ENCODE measurements around the gene TBX20.
"Not testable (repeated sequence)": the region's sequence is repeated elsewhere in the genome, so short reads cannot be mapped to it uniquely, and the experiment has no call there.

Gene TBX20

GRCh38 chr7:35255443-35256255 lies 1.7 kb upstream of the TBX20 start:
- no peak for DNase-seq (ENCODE audit: low spot score)

- no peak for DNase-seq (ENCODE audit: low spot score)
Measured at GRCh38 chr7:35254496-35255442, 869 bp upstream of the TBX20 start.

GRCh38 chr7:35253460-35253709 lies 515 bp downstream of the TBX20 start:
- DNase-seq (ENCODE audit: low spot score): no peak

- no peak for DNase-seq (ENCODE audit: low spot score)
Measured at GRCh38 chr7:35252612-35253459, 1.1 kb downstream of the TBX20 start.

- DNase-seq (ENCODE audit: low spot score): no peak
Measured at GRCh38 chr7:35251606-35252310, 2.1 kb downstream of the TBX20 start.

GRCh38 chr7:35250941-35251340 lies 3.0 kb downstream of the TBX20 start:
- DNase-seq (ENCODE audit: low spot score): no peak

GRCh38 chr7:35250452-35250851 lies 3.4 kb downstream of the TBX20 start:
- no peak for DNase-seq (ENCODE audit: low spot score)

- DNase-seq (ENCODE audit: low spot score): no peak
Measured at GRCh38 chr7:35249537-35249907, 4.4 kb downstream of the TBX20 start.

- DNase-seq (ENCODE audit: low spot score): no peak
Measured at GRCh38 chr7:35248576-35249536, 5.0 kb downstream of the TBX20 start.

- DNase-seq (ENCODE audit: low spot score): no peak
Measured at GRCh38 chr7:35246819-35247218, 7.1 kb downstream of the TBX20 start.

GRCh38 chr7:35241884-35242283 lies 12.0 kb downstream of the TBX20 start:
- DNase-seq (ENCODE audit: low spot score): no peak

- DNase-seq (ENCODE audit: low spot score): no peak
Measured at GRCh38 chr7:35241436-35241835, 12.5 kb downstream of the TBX20 start.

- not testable (repeated sequence) for DNase-seq (ENCODE audit: low spot score)
Measured at GRCh38 chr7:35241008-35241407, 12.9 kb downstream of the TBX20 start.

- not testable (repeated sequence) for DNase-seq (ENCODE audit: low spot score)
Measured at GRCh38 chr7:35238456-35238855, 15.4 kb downstream of the TBX20 start.

- DNase-seq (ENCODE audit: low spot score): no peak
Measured at GRCh38 chr7:35232994-35233393, 20.9 kb downstream of the TBX20 start.

- not testable (repeated sequence) for DNase-seq (ENCODE audit: low spot score)
Measured at GRCh38 chr7:35231221-35231620, 22.7 kb downstream of the TBX20 start.

GRCh38 chr7:35229116-35229780 lies 24.7 kb downstream of the TBX20 start:
- DNase-seq (ENCODE audit: low spot score): not testable (repeated sequence)

- not testable (repeated sequence) for DNase-seq (ENCODE audit: low spot score)
Measured at GRCh38 chr7:35228496-35229051, 25.3 kb downstream of the TBX20 start.

- not testable (repeated sequence) for DNase-seq (ENCODE audit: low spot score)
Measured at GRCh38 chr7:35227438-35227837, 26.5 kb downstream of the TBX20 start.

GRCh38 chr7:35222445-35222844 lies 31.5 kb downstream of the TBX20 start:
- DNase-seq (ENCODE audit: low spot score): not testable (repeated sequence)

Data from CD4-positive, alpha-beta T cell treated with Interleukin-6 at 100 ng/mL for 8 hours (primary cell).